Hepatocyte (in vitro differentiated cells): Measurements from ENCODE around the gene GPBAR1.

Experiments
- EZH2 ChIP-seq: fragments of 200-600 bp; sonication (generic); IDR thresholded peaks from 2 replicates; pipeline ENCODE4 v1.6.1; 2016; ENCODE audit warnings: antibody characterized with exemption, mild to moderate bottlenecking, borderline replicate concordance
- EZH2phosphoT487 ChIP-seq: fragments of 200-600 bp; sonication (generic); IDR thresholded peaks from one replicate; pipeline ENCODE4 v1.6.1; 2018; ENCODE audit warnings: antibody characterized with exemption, mild to moderate bottlenecking, low read depth, moderate library complexity; ENCODE audit not compliant: unreplicated experiment, severe bottlenecking
- TF ChIP-seq, protein P1 (sequence below): fragments of 200-600 bp; sonication (generic); IDR thresholded peaks from 2 replicates; pipeline ENCODE4 v1.5.1; 2016; ENCODE audit warnings: antibody characterized with exemption, mild to moderate bottlenecking; ENCODE audit not compliant: poor library complexity

DNA sequence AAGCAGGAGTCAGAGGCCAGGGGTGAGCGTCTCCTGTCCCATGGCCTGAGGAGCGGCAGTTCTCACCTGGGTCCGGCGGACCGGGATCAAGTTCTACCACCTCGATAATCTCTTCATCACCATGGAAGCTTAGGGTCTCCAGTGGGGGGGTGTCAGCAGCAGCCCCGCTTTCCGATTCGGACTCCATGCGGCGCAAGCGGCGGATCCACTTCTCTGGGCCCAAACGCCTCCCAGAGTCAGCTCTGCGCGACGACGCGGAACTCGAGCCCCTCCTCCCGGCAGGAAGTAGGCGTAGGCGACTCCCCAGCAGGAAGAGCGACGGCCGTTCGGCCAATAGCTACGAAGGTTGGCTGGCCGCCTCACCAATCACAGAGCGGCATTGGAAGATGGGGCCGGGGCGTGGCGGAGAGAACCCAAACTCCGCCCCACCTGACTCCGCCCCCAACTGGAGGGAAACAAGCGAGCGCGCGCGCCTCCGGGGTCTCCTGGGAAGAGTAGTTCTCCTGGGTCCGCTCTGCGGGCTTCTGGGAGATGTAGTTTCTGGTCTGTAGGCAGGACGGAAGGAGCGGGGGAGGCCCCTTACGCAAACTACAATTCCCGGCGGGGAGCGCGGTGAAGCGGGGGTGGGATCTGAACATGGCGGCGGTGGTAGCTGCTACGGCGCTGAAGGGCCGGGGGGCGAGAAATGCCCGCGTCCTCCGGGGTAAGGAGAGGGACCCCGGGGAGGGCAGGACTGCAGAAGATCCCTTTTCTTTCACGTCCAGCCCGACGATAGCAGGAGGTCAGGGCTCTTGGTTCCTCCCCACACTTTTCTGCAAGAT, 9.3 kb downstream of the GPBAR1 start, which contains the start of the genes AAMP and PNKD:
- TF ChIP-seq, protein P1, sequence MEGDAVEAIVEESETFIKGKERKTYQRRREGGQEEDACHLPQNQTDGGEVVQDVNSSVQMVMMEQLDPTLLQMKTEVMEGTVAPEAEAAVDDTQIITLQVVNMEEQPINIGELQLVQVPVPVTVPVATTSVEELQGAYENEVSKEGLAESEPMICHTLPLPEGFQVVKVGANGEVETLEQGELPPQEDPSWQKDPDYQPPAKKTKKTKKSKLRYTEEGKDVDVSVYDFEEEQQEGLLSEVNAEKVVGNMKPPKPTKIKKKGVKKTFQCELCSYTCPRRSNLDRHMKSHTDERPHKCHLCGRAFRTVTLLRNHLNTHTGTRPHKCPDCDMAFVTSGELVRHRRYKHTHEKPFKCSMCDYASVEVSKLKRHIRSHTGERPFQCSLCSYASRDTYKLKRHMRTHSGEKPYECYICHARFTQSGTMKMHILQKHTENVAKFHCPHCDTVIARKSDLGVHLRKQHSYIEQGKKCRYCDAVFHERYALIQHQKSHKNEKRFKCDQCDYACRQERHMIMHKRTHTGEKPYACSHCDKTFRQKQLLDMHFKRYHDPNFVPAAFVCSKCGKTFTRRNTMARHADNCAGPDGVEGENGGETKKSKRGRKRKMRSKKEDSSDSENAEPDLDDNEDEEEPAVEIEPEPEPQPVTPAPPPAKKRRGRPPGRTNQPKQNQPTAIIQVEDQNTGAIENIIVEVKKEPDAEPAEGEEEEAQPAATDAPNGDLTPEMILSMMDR = peak; percentile 25
- TF ChIP-seq EZH2phosphoT487 (no peak), EZH2 (no peak)
